GM11168 (cell line): ENCODE data around the gene PVALEF.

Experiments
- in situ Hi-C: fragments of 300-500 bp; cut with MboI; formaldehyde crosslinking; loops from one replicate; pipeline ENCODE4 v1.12.0; 2022; ENCODE audit warnings: low sequenced_read_pairs; ENCODE audit not compliant: unreplicated experiment

Gene PVALEF

GRCh38 chr17:81229666-81229920 is 64.3 kb downstream of the PVALEF start:
- in situ Hi-C loops, result no loop called here

GRCh38 chr17:81230043-81230820 is 64.9 kb downstream of the PVALEF start:
- in situ Hi-C loops, result no loop called here

- in situ Hi-C loops, result no loop called here
These were observed 65.9 kb downstream of the PVALEF start for GRCh38 chr17:81231121-81231645.

- in situ Hi-C loops, result no loop called here
These were observed 66.7 kb downstream of the PVALEF start for GRCh38 chr17:81231766-81232581.
